Astrocyte of the spinal cord (primary cell): ENCODE data around the gene GPAT3.
"Not testable (repeated sequence)": the region's sequence is repeated elsewhere in the genome, so short reads cannot be mapped to it uniquely, and the experiment has no call there.

ENCODE experiments used
- DNase-seq: peaks from one replicate; pipeline ENCODE4 v3.0.0; 2011; ENCODE audit warnings: low read depth, low spot score
- H3K4me3 ChIP-seq: 2 replicates; pipeline ENCODE4 v1.5.1; 2011; ENCODE audit warnings: low read depth, mild to moderate bottlenecking, low read length, moderate library complexity
- in situ Hi-C: cut with HindIII; loops from 2 replicates; pipeline ENCODE4 v1.10.0; 2017; ENCODE audit warnings: low sequenced_read_pairs
- TF ChIP-seq, protein P1 (sequence below): IDR thresholded peaks from 2 replicates; pipeline ENCODE4 v1.5.1; 2012; ENCODE audit warnings: low read depth, mild to moderate bottlenecking, low read length, inconsistent platforms

GPAT3 gene

DNA sequence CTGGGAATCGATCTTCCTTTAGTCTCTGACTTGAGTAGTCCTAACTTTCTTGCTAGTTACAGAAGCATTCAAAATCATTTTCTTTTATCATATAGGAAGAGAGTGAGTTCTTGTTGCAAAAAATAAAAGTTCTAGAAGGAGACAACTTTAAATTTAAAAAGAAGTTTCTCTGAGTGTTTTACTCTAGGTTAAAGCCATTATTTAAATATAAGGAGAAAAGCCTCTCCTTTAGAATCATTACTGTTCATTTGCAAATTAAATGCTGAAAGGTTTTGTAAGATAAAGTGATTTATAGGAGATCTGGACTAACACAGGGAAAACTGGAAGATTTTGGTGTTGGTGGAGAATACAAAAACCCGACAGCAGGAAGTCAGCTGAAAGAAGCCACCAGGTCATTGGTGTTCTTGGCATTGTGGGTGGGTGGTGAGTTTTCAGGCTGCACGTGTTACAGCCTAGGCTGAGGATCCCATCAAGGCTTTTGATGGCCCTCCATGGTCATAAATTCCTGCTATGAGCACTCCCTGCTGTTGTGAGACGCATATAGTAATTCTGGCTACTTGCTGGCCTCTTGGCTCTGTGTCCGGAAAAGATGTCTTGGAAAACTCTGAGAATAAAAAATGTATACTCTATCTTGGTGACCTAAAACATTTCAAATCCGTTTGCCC is 81.6 kb downstream of the GPAT3 start:
- no peak for DNase-seq
- in situ Hi-C loops, result no loop called here
- H3K4me3 ChIP-seq, result no peak overlapping the region
- TF ChIP-seq, protein P1, sequence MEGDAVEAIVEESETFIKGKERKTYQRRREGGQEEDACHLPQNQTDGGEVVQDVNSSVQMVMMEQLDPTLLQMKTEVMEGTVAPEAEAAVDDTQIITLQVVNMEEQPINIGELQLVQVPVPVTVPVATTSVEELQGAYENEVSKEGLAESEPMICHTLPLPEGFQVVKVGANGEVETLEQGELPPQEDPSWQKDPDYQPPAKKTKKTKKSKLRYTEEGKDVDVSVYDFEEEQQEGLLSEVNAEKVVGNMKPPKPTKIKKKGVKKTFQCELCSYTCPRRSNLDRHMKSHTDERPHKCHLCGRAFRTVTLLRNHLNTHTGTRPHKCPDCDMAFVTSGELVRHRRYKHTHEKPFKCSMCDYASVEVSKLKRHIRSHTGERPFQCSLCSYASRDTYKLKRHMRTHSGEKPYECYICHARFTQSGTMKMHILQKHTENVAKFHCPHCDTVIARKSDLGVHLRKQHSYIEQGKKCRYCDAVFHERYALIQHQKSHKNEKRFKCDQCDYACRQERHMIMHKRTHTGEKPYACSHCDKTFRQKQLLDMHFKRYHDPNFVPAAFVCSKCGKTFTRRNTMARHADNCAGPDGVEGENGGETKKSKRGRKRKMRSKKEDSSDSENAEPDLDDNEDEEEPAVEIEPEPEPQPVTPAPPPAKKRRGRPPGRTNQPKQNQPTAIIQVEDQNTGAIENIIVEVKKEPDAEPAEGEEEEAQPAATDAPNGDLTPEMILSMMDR, result no peak

DNA sequence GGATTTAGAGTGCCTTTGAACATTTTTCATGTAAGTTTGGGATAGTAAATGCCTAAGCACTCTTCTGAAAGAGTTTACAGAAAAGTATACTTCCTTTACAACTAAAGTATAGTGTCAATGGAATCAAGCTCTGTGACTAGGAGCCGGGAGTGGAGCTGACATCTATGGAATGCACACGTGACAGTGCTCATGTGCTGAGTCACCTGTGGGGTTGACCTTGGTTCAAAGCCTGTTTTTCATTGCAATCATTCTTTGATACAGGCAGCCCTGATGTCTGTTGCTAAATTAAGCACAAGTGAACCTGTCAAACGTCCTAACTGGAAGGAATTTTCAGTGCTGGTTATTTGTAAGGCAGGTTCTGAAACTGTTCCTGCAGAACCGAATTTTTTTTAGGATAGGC is 82.5 kb downstream of the GPAT3 start:
- DNase-seq, result peak; percentile 58
- in situ Hi-C loops, result no loop called here
- no peak overlapping the region for H3K4me3 ChIP-seq
- TF ChIP-seq, protein P1, result no peak

DNA sequence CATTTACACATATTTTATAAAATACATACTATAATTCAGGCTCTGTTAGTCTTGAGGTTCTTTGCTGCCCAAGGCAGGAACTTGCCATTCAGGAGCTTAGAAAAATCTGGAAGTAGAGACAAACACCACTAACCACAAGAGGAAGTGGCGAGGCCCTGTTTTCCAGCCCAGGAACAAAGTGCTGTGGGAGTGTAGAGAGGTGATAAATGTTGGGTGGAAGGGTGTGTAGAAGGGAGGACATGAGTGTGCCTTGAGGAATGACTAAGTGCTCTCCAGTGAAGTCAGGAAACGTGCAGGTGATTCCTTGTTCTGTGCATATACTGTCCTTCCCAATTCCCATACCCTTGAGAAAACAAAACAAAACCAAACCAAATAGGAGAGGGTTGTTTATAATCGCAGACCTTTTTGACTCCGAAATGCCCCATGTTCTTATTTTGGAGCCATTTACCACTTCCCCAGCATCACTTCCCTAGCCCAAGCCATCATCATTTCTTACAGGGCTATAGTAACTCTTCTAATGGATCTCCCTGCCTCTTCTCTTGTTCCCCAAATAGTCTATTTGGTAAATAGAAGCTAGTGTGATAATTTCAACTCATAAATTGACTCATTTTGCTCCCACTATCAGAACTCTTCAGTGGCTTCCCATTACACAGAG is 83.2 kb downstream of the GPAT3 start:
- TF ChIP-seq, protein P1, result no peak
- in situ Hi-C loops, result no loop called here
- no peak overlapping the region for H3K4me3 ChIP-seq
- peak; percentile 37 for DNase-seq

DNA sequence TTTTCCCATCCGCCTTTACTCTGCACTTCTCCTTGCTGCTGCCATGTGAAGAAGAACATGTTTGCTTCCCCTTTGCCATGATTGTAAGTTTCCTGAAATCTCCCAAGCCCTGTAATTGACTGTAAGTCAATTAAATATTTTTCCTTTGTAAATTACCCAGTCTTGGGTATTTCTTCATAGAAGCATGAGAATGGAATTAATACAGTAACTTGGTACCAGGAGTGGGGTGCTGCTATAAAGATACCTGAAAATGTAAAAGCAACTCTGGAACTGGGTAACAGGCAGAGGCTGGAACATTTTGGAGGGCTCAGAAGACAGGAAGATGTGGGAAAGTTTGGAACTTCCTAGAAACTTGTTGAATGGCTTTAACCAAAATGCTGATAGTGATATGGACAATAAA is 86.2 kb downstream of the GPAT3 start:
- DNase-seq, H3K4me3 ChIP-seq, in situ Hi-C loops: not testable (repeated sequence)

DNA sequence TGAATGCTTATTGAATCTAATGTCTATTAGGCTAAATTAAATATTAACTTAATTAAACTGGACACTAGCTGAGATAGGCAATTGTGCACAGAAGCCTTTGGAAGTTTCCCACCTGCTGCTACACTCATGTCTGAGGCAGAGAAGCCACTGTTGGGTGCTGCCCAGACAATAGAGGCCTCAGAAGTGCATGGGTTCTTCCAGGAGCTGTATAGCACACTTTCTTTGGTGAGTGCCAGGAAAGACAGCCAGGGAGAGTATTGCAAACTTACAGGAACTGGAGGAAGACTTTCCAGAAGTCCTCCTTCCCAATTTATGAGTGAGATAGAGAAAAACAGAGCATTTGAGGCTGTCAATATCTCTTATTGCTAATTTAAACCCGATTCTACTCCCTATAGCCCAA is 89.9 kb downstream of the GPAT3 start:
- in situ Hi-C loops, result no loop called here
- DNase-seq, result no peak
- TF ChIP-seq, protein P1, result no peak
- no peak overlapping the region for H3K4me3 ChIP-seq

DNA sequence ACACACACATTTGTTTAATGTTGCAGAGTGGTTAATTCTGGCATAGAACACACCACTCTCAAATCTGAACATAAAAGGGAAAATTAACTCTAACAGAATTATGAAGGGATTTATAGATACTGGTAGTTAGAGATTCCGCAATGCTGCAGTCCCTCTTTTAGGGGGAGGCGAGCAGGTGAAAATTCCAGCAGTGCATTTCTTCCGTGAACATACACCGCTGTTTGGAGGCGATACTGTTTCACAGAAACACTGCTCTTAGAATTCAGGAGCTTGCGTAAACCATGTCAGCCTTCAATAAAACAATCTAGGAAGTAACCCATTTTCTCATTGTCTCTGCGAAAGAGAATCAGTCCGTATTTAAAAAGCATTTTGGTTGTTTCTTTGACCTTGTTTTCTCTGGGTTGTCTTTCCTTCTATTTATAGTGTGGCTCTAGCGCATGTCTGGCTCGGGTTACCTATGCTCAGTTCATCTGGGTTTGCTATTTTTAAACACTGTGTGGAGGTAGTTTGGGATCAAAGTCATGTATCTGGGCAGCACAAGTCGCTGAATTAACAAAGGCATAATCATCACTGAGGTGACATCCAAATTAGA is 90.4 kb downstream of the GPAT3 start:
- in situ Hi-C loops, result no loop called here
- no peak for DNase-seq
- H3K4me3 ChIP-seq, result no peak overlapping the region
- TF ChIP-seq, protein P1, result no peak

DNA sequence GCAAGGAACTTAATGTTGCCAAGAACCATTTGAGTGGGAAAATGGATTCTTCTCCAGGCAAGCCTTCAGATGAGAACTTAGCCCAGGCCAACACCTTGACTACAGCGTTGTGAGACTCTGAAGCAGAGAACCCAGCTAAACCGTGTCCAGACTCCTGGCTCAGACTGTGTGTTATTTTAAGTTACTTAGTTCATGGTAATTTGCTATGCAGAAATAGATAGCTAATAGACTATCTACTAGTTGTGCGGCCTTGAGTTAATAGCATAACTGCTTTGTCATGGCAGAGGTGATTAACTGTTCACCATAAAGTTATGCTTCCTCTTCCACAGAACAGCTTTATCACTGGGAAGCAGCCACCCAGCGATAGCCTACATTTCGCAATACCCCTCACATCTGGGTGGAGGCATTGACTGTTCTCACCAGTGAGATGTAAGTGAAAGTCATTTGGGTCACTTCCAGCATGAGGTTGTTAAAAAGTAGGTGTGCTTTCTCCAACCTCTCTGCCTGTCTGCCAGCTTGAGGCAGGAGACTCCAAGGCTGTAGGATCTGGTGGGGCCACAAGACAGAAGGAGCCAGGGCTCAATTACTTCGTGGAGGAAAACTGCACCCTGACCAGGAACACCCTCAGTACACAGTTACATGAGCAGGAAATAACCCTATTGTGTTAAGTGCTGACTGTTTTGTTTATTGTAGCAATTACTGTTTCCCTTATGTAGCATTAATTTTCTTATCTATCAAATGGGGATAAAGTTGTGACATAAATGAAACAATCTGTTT is 94.2 kb downstream of the GPAT3 start:
- no peak overlapping the region for H3K4me3 ChIP-seq
- TF ChIP-seq, protein P1, result no peak
- in situ Hi-C loops, result no loop called here
- DNase-seq, result peak; percentile 30
